Hypothalamus (tissue), 51 donors: ENCODE measurements around the gene ALKBH2.
"Not testable (repeated sequence)": the region's sequence is repeated elsewhere in the genome, so short reads cannot be mapped to it uniquely, and the experiment has no call there.

Experiments used
- DNase-seq, 51 donors: peaks; one replicate each; lab custom pipeline; 2025; lab: John Stamatoyannopoulos, UW

Gene ALKBH2

GRCh38 chr12:109082751-109083150, 10.5 kb downstream of the ALKBH2 start:
- peak in 1 of 51 donors; percentile 56 for DNase-seq

- no peak for DNase-seq
Measured at GRCh38 chr12:109074866-109075265, 18.4 kb downstream of the ALKBH2 start.

- DNase-seq, result no peak
Measured at GRCh38 chr12:109069307-109070271, 23.7 kb downstream of the ALKBH2 start.

GRCh38 chr12:109065853-109066193, 27.4 kb downstream of the ALKBH2 start:
- no peak for DNase-seq

GRCh38 chr12:109065154-109065852, 28.0 kb downstream of the ALKBH2 start:
- DNase-seq, result no peak

- DNase-seq, result no peak
Measured at GRCh38 chr12:109064143-109064542, 29.1 kb downstream of the ALKBH2 start.

- DNase-seq, result no peak
Measured at GRCh38 chr12:109058773-109059172, 34.5 kb downstream of the ALKBH2 start.

GRCh38 chr12:109057376-109057775, 35.9 kb downstream of the ALKBH2 start:
- peak in 2 of 51 donors; percentile 22 to 51 for DNase-seq

- DNase-seq, result peak in 1 of 51 donors; percentile 13
Measured at GRCh38 chr12:109056891-109057290, 36.4 kb downstream of the ALKBH2 start.

- no peak for DNase-seq
Measured at GRCh38 chr12:109054520-109054919, 38.8 kb downstream of the ALKBH2 start.

- DNase-seq, result not testable (repeated sequence)
Measured at GRCh38 chr12:109054124-109054513, 39.2 kb downstream of the ALKBH2 start.

- DNase-seq, result no peak
Measured at GRCh38 chr12:109053382-109054123, 39.7 kb downstream of the ALKBH2 start.

GRCh38 chr12:109052414-109053323, 40.6 kb downstream of the ALKBH2 start, which contains the start of gene USP30:
USP30 (plus strand) TSS chr12:109052576; CDS start chr12:109052679, 103 bp downstream.
- DNase-seq, result peak; percentile 38 to 92 (median 75)

GRCh38 chr12:109052097-109052413, 41.2 kb downstream of the ALKBH2 start:
- DNase-seq, result no peak

GRCh38 chr12:109049794-109050193, 43.5 kb downstream of the ALKBH2 start:
- not testable (repeated sequence) for DNase-seq

GRCh38 chr12:109048706-109049105, 44.6 kb downstream of the ALKBH2 start:
- DNase-seq, result not testable (repeated sequence)

GRCh38 chr12:109047081-109047805, 46.0 kb downstream of the ALKBH2 start:
- no peak for DNase-seq

GRCh38 chr12:109044241-109044640, 49.0 kb downstream of the ALKBH2 start:
- no peak for DNase-seq
